Measurements from ENCODE around the gene TLCD1. TPM values are rescaled to one million over a fixed set of nuclear protein-coding genes. Genes with fewer than 3 reads are reported as not detected.

TLCD1 gene
- polyA plus RNA-seq, 1 experiment, result 11.8 TPM

DNA sequence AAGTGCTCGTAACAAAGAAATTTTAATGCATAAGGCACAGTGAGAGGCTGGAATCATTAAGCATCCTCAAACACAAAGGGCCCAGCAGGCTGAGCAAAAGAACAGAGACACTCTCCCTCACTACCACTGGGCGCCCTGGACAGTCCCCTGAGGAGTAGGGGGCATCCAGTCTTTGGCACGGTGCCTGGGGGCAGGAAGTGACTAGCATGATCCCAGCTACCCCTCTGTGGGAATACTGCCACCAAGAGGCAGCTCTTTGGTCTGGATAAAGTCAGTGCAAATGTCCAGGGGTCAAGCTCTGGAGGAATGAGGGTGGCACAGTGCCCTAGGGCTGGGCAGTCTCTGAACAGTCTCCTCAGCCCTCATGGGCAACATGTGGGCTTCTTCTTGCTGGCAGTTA is 11.8 kb downstream of the TLCD1 start:
- ChIA-PET CTCF (no interaction called here), POLR2A (no interaction called here)
- TF ChIP-seq, protein P1, sequence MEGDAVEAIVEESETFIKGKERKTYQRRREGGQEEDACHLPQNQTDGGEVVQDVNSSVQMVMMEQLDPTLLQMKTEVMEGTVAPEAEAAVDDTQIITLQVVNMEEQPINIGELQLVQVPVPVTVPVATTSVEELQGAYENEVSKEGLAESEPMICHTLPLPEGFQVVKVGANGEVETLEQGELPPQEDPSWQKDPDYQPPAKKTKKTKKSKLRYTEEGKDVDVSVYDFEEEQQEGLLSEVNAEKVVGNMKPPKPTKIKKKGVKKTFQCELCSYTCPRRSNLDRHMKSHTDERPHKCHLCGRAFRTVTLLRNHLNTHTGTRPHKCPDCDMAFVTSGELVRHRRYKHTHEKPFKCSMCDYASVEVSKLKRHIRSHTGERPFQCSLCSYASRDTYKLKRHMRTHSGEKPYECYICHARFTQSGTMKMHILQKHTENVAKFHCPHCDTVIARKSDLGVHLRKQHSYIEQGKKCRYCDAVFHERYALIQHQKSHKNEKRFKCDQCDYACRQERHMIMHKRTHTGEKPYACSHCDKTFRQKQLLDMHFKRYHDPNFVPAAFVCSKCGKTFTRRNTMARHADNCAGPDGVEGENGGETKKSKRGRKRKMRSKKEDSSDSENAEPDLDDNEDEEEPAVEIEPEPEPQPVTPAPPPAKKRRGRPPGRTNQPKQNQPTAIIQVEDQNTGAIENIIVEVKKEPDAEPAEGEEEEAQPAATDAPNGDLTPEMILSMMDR (IDR thresholded peaks at IDR 0.05; ENCODE audit: low read depth, low read length), result no peak
- no peak for DNase-seq (ENCODE audit: low read depth, low spot score)
- H3K27ac ChIP-seq (ENCODE audit: low read depth, low read length), result no peak overlapping the region
- no peaks in the 10 kb centered on the region for H3K27me3 ChIP-seq (ENCODE audit: control insufficient read depth, insufficient read depth, low read length)
- no peaks in the 10 kb centered on the region; the same call in 1 of the 2 replicates for H3K9me3 ChIP-seq (ENCODE audit: control insufficient read depth, insufficient read depth, low read length)
- no peak overlapping the region for H3K4me3 ChIP-seq (ENCODE audit: low read depth, low read length)

DNA sequence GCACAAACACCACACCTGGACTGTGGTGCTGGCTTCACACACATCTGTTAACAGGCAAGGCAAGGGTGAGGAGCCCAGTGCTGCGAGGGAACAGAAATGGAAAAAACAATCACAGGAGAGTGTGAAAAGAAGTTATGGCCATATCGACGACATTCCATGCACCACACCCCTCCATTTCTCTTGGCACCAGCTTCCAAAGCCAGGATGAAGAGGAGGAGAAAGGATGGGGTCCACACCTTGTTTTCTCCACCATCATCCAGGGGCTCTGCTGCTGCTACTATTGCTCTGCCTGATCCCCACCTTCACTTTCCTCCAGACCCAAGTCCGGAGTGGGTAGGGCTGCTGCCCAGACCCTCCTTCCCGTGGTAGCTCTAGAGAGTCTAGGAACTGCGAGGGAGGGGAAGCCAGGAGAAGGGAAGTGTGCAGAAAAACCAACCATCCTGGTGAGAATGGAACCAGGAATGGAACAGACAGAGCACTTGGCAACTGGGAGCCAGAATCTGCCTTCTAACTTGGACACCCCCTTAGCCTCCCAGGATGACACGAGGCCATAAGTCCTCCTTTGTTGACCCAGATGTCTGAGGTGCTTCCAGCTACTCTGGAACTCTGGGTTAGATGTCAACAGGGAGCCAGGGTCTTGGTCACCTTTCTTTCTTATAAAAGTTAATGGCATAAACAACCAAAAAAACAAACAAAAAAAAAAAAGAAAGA is 13.2 kb downstream of the TLCD1 start:
- H3K9me3 ChIP-seq (ENCODE audit: control insufficient read depth, insufficient read depth, low read length), result no peaks in the 10 kb centered on the region; the same call in 1 of the 2 replicates
- CTCF ChIA-PET, result interaction anchor here (0.6 kb wide), 1 partner anchor 30 kb away, joined by 4 read pairs; no protein-coding TSS in a partner anchor
- no peak for DNase-seq (ENCODE audit: low read depth, low spot score)
- TF ChIP-seq, protein P1 (IDR thresholded peaks at IDR 0.05; ENCODE audit: low read depth, low read length), result no peak
- no peak overlapping the region for H3K4me3 ChIP-seq (ENCODE audit: low read depth, low read length)
- POLR2A ChIA-PET, result interaction anchor here (1.0 kb wide), 1 partner anchor 11 kb away, joined by 5 read pairs; no protein-coding TSS in a partner anchor
- H3K27me3 ChIP-seq (ENCODE audit: control insufficient read depth, insufficient read depth, low read length), result no peaks in the 10 kb centered on the region
- H3K27ac ChIP-seq (ENCODE audit: low read depth, low read length), result no peak overlapping the region

DNA sequence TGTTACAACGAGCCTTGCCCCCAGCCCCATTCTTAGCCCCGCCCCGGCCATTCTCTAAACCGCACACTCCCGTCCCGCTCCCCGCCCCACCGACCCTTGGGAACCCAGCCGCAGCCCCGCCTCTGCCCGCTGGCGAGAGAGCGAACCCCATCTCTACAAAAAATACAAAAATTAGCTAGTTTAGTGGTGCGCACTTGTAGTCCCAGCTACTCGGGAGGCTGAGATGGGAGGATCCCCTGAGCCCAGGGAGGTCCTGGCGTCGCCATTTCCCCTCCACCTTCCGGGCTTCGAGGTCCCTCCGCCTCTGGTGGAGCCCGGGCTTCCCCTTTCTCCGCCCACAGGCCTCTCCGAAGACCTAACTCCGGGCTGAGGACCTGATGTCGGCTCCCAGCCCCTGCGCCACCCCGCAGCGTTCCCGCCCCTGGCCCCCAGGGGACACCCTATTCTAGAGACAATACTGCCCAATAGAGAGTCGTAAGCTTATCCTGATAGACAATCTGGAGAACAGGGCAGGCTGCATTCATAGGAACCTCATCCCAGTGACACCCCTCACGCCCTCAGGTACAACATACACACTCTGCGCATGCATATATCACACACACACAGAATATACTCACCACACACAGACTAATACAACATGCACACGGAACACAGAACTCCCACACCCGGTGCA is 13.9 kb downstream of the TLCD1 start:
- H3K4me3 ChIP-seq (ENCODE audit: low read depth, low read length), result peak overlapping the region; percentile 44
- no peaks in the 10 kb centered on the region; the same call in 1 of the 2 replicates for H3K9me3 ChIP-seq (ENCODE audit: control insufficient read depth, insufficient read depth, low read length)
- no peaks in the 10 kb centered on the region for H3K27me3 ChIP-seq (ENCODE audit: control insufficient read depth, insufficient read depth, low read length)
- peak overlapping the region; percentile 78 for H3K27ac ChIP-seq (ENCODE audit: low read depth, low read length)
- no peak for DNase-seq (ENCODE audit: low read depth, low spot score)
- ChIA-PET POLR2A (interaction anchor here (1.0 to 2.6 kb wide), 4 partner anchors 8 to 50 kb away, joined by 5 to 40 read pairs (median 14); partner anchors contain the start of genes RPL23A, SDF2, SUPT6H and TLCD1), CTCF (interaction anchor here (0.6 kb wide), 1 partner anchor 31 kb away, joined by 4 read pairs; no protein-coding TSS in a partner anchor)
- TF ChIP-seq, protein P1 (IDR thresholded peaks at IDR 0.05; ENCODE audit: low read depth, low read length), result no peak

DNA sequence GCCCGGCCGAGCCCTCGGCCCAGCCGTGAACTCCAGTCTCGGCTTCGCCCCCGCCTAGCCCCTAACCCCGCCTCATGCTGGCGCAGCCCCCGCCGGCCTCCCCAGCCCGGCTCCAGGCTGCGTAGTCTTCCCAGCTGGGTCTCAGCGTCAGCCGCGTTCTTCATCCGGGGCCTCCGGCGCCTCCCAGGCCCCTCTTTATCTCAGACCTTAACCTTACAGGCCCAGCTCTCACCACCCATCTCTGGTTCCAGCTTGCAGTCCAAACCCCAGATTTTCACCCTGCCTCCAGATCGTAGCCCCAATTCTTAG is 14.4 kb downstream of the TLCD1 start, which contains the start of gene PROCA1:
Gene PROCA1 (minus strand): TSS at position 166 of the 309 bp plus-strand sequence. CDS start 228 bp downstream, outside the sequence.
- TF ChIP-seq, protein P1 (IDR thresholded peaks at IDR 0.05; ENCODE audit: low read depth, low read length), result no peak
- Histone ChIP-seq H3K4me3 (ENCODE audit: low read depth, low read length) (peak within 1 kb of the TSS; percentile 64), H3K9me3 (ENCODE audit: control insufficient read depth, insufficient read depth, low read length) (no peaks in the 10 kb centered on the region; the same call in 1 of the 2 replicates), H3K27me3 (ENCODE audit: control insufficient read depth, insufficient read depth, low read length) (no peaks in the 10 kb centered on the region), H3K27ac (ENCODE audit: low read depth, low read length) (peak within 1 kb of the TSS; percentile 78)
- ChIA-PET CTCF (interaction anchor here (1.1 kb wide), 1 partner anchor 10 kb away, joined by 3 read pairs; no protein-coding TSS in a partner anchor), POLR2A (interaction anchor here (0.6 to 2.6 kb wide), 10 partner anchors 8 to 349 kb away, joined by 3 to 40 read pairs (median 5); partner anchors contain the start of genes FAM222B, RPL23A, SDF2 and SUPT6H)
- no peak for DNase-seq (ENCODE audit: low read depth, low spot score)
